ENCODE measurements around the gene BCL2A1. TPM values are rescaled to one million over a fixed set of nuclear protein-coding genes. Genes with fewer than 3 reads are reported as not detected.

BCL2A1 gene
- total and polyA plus RNA-seq, 10 of the 15 experiments (the other 5 are each of a cell fraction or from before 2014, with no cell fraction given), result 181 to 570 (median 321) TPM

DNA sequence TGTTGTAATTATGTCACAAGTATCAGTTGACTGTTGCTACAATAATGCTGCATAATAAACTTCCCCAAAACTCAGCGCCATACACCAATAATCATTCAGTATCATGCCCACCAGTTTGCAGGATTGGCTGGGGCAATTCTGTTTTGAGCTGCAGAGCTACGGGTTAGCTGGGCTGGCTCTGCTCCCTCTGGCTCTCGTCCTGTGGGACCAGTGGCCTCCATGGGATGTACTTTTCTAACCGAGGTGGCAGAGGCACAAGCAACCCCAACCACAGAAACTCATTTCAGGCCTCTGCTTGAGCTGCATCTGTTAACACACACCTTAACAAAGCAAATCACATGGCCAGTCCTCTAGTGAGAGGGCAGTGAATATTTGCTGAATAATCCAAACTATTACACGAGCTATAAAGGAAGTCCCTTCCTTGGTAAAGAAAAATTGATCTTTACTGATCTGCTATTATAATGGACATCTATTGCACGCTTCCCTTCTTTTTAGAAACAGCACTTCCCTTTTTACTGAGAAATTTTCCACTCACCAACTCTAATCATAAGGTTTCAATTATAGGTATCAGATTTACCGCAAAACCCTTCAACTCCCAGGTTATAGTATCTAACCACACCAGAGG is 10.9 kb upstream of the BCL2A1 start (continued):
- TF ChIP-seq MEF2A (IDR thresholded peaks at IDR 0.05; ENCODE audit: insufficient read depth, low read depth, low read length) (no peak), POLR2AphosphoS2 (IDR thresholded peaks at IDR 0.05; ENCODE audit: low read depth, low read length) (no peak), NR2C1 (IDR thresholded peaks at IDR 0.05) (no peak), CREM (IDR thresholded peaks at IDR 0.05; ENCODE audit: low read depth) (no peak), BCL11A (IDR thresholded peaks at IDR 0.05; ENCODE audit: low read depth, low read length) (peak; percentile 54), NFXL1 (IDR thresholded peaks at IDR 0.05; ENCODE audit: borderline replicate concordance) (no peak), TCF3 (IDR thresholded peaks at IDR 0.05; ENCODE audit: borderline replicate concordance, insufficient read depth, low read depth, low read length) (no peak), FOS (IDR thresholded peaks at IDR 0.05; ENCODE audit: borderline replicate concordance, extremely low read depth, insufficient read length) (no peak), CHD4 (IDR thresholded peaks at IDR 0.05) (no peak)
- TF ChIP-seq, protein P1, sequence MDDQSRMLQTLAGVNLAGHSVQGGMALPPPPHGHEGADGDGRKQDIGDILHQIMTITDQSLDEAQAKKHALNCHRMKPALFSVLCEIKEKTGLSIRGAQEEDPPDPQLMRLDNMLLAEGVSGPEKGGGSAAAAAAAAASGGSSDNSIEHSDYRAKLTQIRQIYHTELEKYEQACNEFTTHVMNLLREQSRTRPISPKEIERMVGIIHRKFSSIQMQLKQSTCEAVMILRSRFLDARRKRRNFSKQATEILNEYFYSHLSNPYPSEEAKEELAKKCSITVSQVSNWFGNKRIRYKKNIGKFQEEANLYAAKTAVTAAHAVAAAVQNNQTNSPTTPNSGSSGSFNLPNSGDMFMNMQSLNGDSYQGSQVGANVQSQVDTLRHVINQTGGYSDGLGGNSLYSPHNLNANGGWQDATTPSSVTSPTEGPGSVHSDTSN (IDR thresholded peaks at IDR 0.05; ENCODE audit: insufficient replicate concordance, low read depth, low read length), result no peak
- TF ChIP-seq, protein P2, sequence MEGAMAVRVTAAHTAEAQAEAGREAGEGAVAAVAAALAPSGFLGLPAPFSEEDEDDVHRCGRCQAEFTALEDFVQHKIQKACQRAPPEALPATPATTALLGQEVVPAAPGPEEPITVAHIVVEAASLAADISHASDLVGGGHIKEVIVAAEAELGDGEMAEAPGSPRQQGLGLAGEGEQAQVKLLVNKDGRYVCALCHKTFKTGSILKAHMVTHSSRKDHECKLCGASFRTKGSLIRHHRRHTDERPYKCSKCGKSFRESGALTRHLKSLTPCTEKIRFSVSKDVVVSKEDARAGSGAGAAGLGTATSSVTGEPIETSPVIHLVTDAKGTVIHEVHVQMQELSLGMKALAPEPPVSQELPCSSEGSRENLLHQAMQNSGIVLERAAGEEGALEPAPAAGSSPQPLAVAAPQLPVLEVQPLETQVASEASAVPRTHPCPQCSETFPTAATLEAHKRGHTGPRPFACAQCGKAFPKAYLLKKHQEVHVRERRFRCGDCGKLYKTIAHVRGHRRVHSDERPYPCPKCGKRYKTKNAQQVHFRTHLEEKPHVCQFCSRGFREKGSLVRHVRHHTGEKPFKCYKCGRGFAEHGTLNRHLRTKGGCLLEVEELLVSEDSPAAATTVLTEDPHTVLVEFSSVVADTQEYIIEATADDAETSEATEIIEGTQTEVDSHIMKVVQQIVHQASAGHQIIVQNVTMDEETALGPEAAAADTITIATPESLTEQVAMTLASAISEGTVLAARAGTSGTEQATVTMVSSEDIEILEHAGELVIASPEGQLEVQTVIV (IDR thresholded peaks at IDR 0.05; ENCODE audit: borderline replicate concordance, partially characterized antibody), result no peak
- TF ChIP-seq, protein P3, sequence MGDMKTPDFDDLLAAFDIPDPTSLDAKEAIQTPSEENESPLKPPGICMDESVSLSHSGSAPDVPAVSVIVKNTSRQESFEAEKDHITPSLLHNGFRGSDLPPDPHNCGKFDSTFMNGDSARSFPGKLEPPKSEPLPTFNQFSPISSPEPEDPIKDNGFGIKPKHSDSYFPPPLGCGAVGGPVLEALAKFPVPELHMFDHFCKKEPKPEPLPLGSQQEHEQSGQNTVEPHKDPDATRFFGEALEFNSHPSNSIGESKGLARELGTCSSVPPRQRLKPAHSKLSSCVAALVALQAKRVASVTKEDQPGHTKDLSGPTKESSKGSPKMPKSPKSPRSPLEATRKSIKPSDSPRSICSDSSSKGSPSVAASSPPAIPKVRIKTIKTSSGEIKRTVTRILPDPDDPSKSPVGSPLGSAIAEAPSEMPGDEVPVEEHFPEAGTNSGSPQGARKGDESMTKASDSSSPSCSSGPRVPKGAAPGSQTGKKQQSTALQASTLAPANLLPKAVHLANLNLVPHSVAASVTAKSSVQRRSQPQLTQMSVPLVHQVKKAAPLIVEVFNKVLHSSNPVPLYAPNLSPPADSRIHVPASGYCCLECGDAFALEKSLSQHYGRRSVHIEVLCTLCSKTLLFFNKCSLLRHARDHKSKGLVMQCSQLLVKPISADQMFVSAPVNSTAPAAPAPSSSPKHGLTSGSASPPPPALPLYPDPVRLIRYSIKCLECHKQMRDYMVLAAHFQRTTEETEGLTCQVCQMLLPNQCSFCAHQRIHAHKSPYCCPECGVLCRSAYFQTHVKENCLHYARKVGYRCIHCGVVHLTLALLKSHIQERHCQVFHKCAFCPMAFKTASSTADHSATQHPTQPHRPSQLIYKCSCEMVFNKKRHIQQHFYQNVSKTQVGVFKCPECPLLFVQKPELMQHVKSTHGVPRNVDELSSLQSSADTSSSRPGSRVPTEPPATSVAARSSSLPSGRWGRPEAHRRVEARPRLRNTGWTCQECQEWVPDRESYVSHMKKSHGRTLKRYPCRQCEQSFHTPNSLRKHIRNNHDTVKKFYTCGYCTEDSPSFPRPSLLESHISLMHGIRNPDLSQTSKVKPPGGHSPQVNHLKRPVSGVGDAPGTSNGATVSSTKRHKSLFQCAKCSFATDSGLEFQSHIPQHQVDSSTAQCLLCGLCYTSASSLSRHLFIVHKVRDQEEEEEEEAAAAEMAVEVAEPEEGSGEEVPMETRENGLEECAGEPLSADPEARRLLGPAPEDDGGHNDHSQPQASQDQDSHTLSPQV (IDR thresholded peaks at IDR 0.05), result no peak
- TF ChIP-seq, protein P4, sequence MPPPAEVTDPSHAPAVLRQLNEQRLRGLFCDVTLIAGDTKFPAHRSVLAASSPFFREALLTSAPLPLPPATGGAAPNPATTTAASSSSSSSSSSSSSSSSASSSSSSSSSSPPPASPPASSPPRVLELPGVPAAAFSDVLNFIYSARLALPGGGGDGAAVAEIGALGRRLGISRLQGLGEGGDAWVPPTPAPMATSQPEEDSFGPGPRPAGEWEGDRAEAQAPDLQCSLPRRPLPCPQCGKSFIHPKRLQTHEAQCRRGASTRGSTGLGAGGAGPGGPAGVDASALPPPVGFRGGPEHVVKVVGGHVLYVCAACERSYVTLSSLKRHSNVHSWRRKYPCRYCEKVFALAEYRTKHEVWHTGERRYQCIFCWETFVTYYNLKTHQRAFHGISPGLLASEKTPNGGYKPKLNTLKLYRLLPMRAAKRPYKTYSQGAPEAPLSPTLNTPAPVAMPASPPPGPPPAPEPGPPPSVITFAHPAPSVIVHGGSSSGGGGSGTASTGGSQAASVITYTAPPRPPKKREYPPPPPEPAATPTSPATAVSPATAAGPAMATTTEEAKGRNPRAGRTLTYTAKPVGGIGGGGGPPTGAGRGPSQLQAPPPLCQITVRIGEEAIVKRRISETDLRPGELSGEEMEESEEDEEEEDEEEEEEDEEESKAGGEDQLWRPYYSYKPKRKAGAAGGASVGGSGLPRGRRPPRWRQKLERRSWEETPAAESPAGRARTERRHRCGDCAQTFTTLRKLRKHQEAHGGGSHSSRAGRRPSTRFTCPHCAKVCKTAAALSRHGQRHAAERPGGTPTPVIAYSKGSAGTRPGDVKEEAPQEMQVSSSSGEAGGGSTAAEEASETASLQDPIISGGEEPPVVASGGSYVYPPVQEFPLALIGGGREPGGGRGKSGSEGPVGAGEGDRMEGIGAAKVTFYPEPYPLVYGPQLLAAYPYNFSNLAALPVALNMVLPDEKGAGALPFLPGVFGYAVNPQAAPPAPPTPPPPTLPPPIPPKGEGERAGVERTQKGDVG (CRISPR knock-in tag; IDR thresholded peaks at IDR 0.05), result no peak
- TF ChIP-seq, protein P5, sequence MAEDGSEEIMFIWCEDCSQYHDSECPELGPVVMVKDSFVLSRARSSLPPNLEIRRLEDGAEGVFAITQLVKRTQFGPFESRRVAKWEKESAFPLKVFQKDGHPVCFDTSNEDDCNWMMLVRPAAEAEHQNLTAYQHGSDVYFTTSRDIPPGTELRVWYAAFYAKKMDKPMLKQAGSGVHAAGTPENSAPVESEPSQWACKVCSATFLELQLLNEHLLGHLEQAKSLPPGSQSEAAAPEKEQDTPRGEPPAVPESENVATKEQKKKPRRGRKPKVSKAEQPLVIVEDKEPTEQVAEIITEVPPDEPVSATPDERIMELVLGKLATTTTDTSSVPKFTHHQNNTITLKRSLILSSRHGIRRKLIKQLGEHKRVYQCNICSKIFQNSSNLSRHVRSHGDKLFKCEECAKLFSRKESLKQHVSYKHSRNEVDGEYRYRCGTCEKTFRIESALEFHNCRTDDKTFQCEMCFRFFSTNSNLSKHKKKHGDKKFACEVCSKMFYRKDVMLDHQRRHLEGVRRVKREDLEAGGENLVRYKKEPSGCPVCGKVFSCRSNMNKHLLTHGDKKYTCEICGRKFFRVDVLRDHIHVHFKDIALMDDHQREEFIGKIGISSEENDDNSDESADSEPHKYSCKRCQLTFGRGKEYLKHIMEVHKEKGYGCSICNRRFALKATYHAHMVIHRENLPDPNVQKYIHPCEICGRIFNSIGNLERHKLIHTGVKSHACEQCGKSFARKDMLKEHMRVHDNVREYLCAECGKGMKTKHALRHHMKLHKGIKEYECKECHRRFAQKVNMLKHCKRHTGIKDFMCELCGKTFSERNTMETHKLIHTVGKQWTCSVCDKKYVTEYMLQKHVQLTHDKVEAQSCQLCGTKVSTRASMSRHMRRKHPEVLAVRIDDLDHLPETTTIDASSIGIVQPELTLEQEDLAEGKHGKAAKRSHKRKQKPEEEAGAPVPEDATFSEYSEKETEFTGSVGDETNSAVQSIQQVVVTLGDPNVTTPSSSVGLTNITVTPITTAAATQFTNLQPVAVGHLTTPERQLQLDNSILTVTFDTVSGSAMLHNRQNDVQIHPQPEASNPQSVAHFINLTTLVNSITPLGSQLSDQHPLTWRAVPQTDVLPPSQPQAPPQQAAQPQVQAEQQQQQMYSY (CRISPR knock-in tag; IDR thresholded peaks at IDR 0.05), result no peak

Measured in GM12878 (cell line).